Prostate gland (tissue), 2 donors: ENCODE data around the gene CTIF.

ENCODE experiments used
- CTCF ChIP-seq, 4 experiments: fragments of 200-600 bp in 2 of 4; fragments of 450-650 bp in 2 of 4; sonication (generic) in 2 of 4; IDR thresholded peaks; 1 replicate in 3 of 4; 2 replicates in 1 of 4; pipeline ENCODE4 v1.5.1; 2016 to 2019; ENCODE audit warnings: antibody characterized with exemption in 4 of 4, mild to moderate bottlenecking in 2 of 4, moderate library complexity in 2 of 4
- POLR2A ChIP-seq: fragments of 450-650 bp; IDR thresholded peaks from one replicate; pipeline ENCODE4 v1.6.1; 2016; ENCODE audit warnings: antibody characterized with exemption, mild to moderate bottlenecking
- POLR2AphosphoS5 ChIP-seq: sonication (generic); formaldehyde crosslinking; IDR thresholded peaks from one replicate; pipeline ENCODE4 v1.6.1; 2017; ENCODE audit warnings: antibody characterized with exemption

- TF ChIP-seq POLR2A: no peak
- no peak for TF ChIP-seq CTCF (IDR thresholded peaks at IDR 0.05)
- no peak for TF ChIP-seq POLR2AphosphoS5
Observed at GRCh38 chr18:48750485-48751175, 211.8 kb downstream of the CTIF start.
